Measurements from ENCODE around the gene TBX5.

DNA sequence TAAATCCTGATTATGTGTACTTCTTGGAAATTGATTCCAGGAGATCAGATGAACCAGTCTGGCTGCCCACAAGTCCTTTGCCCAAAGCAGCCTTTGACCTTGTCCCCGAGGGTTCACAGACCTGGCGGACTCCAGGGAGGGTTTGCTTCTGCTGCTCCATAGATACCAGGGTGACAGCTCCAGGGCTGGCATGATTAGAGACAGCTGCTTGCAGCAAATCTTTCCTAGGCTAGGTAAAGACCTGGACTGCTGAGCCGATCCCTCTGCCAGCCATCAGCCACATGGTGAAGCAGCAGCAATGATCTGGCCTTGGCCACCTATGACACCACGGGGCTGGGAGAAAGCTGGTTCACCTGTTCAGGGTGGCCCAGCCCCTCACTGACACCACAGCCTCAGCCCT is 10.1 kb upstream of the TBX5 start:
- TF ChIP-seq, protein P1, sequence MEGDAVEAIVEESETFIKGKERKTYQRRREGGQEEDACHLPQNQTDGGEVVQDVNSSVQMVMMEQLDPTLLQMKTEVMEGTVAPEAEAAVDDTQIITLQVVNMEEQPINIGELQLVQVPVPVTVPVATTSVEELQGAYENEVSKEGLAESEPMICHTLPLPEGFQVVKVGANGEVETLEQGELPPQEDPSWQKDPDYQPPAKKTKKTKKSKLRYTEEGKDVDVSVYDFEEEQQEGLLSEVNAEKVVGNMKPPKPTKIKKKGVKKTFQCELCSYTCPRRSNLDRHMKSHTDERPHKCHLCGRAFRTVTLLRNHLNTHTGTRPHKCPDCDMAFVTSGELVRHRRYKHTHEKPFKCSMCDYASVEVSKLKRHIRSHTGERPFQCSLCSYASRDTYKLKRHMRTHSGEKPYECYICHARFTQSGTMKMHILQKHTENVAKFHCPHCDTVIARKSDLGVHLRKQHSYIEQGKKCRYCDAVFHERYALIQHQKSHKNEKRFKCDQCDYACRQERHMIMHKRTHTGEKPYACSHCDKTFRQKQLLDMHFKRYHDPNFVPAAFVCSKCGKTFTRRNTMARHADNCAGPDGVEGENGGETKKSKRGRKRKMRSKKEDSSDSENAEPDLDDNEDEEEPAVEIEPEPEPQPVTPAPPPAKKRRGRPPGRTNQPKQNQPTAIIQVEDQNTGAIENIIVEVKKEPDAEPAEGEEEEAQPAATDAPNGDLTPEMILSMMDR (conservative IDR thresholded peaks at IDR 0.05 in 1 of 2, IDR thresholded peaks at IDR 0.05 in 1 of 2; ENCODE audit: low read depth in 1 of 2, low read length in 2 of 2) = no peak
- TF ChIP-seq EZH2 (IDR thresholded peaks at IDR 0.05; ENCODE audit: low read length, missing control alignments) = no peak
